ENCODE results near the gene NCKAP5. TPM values are rescaled to one million over a fixed set of nuclear protein-coding genes. Genes with fewer than 3 reads are reported as not detected.

The NCKAP5 gene
- total and polyA plus RNA-seq, 2 of the 8 experiments (the other 6 are each of a cell fraction or from before 2014, with no cell fraction given): 0.27 to 0.86 TPM

DNA sequence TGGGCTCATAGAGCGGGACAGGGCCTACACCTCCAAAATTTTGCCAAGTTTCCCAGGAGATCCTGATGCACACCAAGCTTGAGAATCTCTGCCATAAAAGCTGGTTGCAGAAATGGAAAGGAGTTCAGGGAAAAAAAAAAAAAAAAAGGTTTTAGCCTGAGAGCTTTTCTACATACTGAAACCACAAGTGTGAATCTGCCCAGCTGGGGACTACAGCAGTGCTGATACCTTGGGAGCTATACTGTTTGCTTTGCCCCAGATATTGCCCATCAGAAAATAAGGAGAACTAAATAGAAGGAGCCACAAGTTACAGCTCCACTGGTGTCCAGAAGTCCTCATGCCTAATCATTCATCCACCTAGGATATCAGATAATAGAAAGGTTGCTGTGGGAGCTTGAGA lies 38.4 kb upstream of the NCKAP5 start:
- H3K56ac ChIP-seq (replicated peaks; ENCODE audit: insufficient read length, low read depth, low read length): no peak overlapping the region
- no peaks in the 10 kb centered on the region for H3K36me3 ChIP-seq (ENCODE audit: control insufficient read depth in 2 of 4, insufficient read depth in 4 of 4, low read length in 3 of 4)
- H3K9ac ChIP-seq (replicated peaks in 1 of 4; ENCODE audit: extremely low read depth in 1 of 4, low read depth in 3 of 4, low read length in 3 of 4): no peak overlapping the region
- no peak overlapping the region for H2BK12ac ChIP-seq (ENCODE audit: low read depth, low read length)
- no peak overlapping the region for H3K4ac ChIP-seq (replicated peaks; ENCODE audit: insufficient read length, low read depth, low read length)
- H2BK20ac ChIP-seq (ENCODE audit: low read length): no peak overlapping the region
- H3K18ac ChIP-seq (ENCODE audit: extremely low read depth, low read length): no peak overlapping the region
- no peak overlapping the region for H2BK120ac ChIP-seq (replicated peaks; ENCODE audit: low read depth, low read length)
- H3K23me2 ChIP-seq (ENCODE audit: low read depth, low read length): no peaks in the 10 kb centered on the region
- H4K91ac ChIP-seq (replicated peaks; ENCODE audit: insufficient read length, low read length): no peak overlapping the region
- no peak overlapping the region for H2AK5ac ChIP-seq (ENCODE audit: low read depth, low read length)
- no peak overlapping the region for H2BK5ac ChIP-seq (ENCODE audit: low read depth, low read length)
- H4K5ac ChIP-seq (ENCODE audit: insufficient read length, low read depth, low read length): no peak overlapping the region
- peaks cover 0 to 2% (median 0%) of the 10 kb centered on the region in 4 experiments; a peak in 1 of 7 replicates for H3K4me1 ChIP-seq (replicated peaks in 1 of 4; ENCODE audit: control insufficient read depth in 3 of 4, insufficient read depth in 4 of 4, low read length in 3 of 4)
- FAIRE-seq: no peak
- no peak overlapping the region for H2BK15ac ChIP-seq (ENCODE audit: low read length)
- no peak overlapping the region for H4K8ac ChIP-seq (ENCODE audit: extremely low read depth, insufficient read depth, low read length)
- CTCF ChIA-PET (ENCODE audit: partially characterized antibody): interaction anchor here (0.9 to 1.6 kb wide), 3 partner anchors 34 to 237 kb away, joined by 3 to 8 read pairs (median 5); no protein-coding TSS in a partner anchor
- POLR2A ChIA-PET (ENCODE audit: partially characterized antibody): no interaction called here
- H3K4me2 ChIP-seq (ENCODE audit: insufficient read depth in 1 of 2, low read depth in 2 of 2, low read length in 2 of 2): no peak overlapping the region
- no peaks in the 10 kb centered on the region for H3K79me2 ChIP-seq (ENCODE audit: control insufficient read depth in 1 of 2, insufficient read depth in 2 of 2, low read length in 2 of 2)
- no peaks in the 10 kb centered on the region for H3K27me3 ChIP-seq (replicated peaks in 1 of 4; ENCODE audit: control insufficient read depth in 3 of 4, extremely low read depth in 1 of 4, insufficient read depth in 3 of 4, low read length in 3 of 4)
- H3K27ac ChIP-seq (ENCODE audit: low read depth, low read length): no peak overlapping the region
- no peak overlapping the region for H3K23ac ChIP-seq (ENCODE audit: insufficient read length)
- no peak overlapping the region for H3K14ac ChIP-seq (ENCODE audit: insufficient read length)
- DNase-seq (ENCODE audit: low read depth in 1 of 2, low spot score in 2 of 2): no peak
- H3K4me3 ChIP-seq (ENCODE audit: extremely low read depth in 1 of 4, insufficient read depth in 2 of 4, low read depth in 3 of 4, low read length in 4 of 4): no peak overlapping the region
- TF ChIP-seq CTBP2 (IDR thresholded peaks at IDR 0.05; ENCODE audit: borderline replicate concordance, insufficient read depth, insufficient read length, low read length) (no peak), GTF2F1 (IDR thresholded peaks at IDR 0.05; ENCODE audit: borderline replicate concordance, low read depth, low read length) (no peak), KDM4A (IDR thresholded peaks at IDR 0.05; ENCODE audit: low read depth, low read length, severe bottlenecking) (no peak), BCL11A (IDR thresholded peaks at IDR 0.05; ENCODE audit: low read depth in 2 of 2, low read length in 2 of 2) (no peak), SAP30 (IDR thresholded peaks at IDR 0.05; ENCODE audit: insufficient read depth, insufficient replicate concordance, low read length) (no peak), POLR2A (IDR thresholded peaks at IDR 0.05; ENCODE audit: control extremely low read depth in 1 of 2, low read depth in 2 of 2, low read length in 2 of 2) (no peak), TAF1 (IDR thresholded peaks at IDR 0.05; ENCODE audit: low read depth, low read length) (no peak), SP2 (IDR thresholded peaks at IDR 0.05; ENCODE audit: low read length) (no peak), SP4 (IDR thresholded peaks at IDR 0.05; ENCODE audit: low read length) (no peak), BACH1 (IDR thresholded peaks at IDR 0.05; ENCODE audit: low read length) (no peak), ZNF274 (IDR thresholded peaks at IDR 0.05; ENCODE audit: borderline replicate concordance, extremely low read depth, low read length) (no peak)
- no peaks in the 10 kb centered on the region for H3K9me3 ChIP-seq (ENCODE audit: insufficient read depth in 2 of 2, low read depth in 1 of 2, low read length in 1 of 2)
- H2AFZ ChIP-seq (ENCODE audit: low read length): no peak overlapping the region
- H4K20me1 ChIP-seq (replicated peaks in 1 of 2; ENCODE audit: control insufficient read depth in 1 of 2, insufficient read depth in 2 of 2, low read length in 2 of 2): no peaks in the 10 kb centered on the region
- H3K79me1 ChIP-seq (ENCODE audit: low read depth, low read length): no peaks in the 10 kb centered on the region
- WGBS, 2 experiments (ENCODE audit: extremely low coverage in 1 of 2, insufficient coverage in 1 of 2, insufficient read length in 1 of 2, insufficient replicate concordance in 2 of 2, low coverage in 1 of 2, low lambda C conversion rate in 2 of 2, missing lambda C conversion rate in 1 of 2): 100% methylated on average over 1 of the region's 1 CpG; no CpG with 5 or more reads in 1 of the 2 experiments
